Mononuclear cell (primary cell): Measurements from ENCODE around the gene FBXL17. TPM values are rescaled to one million over a fixed set of nuclear protein-coding genes. Genes with fewer than 3 reads are reported as not detected.
"Not testable (repeated sequence)": the region's sequence is repeated elsewhere in the genome, so short reads cannot be mapped to it uniquely, and the experiment has no call there.

Experiments used
- H3K27me3 ChIP-seq: 2 replicates; pipeline ENCODE4 v1.6.0; 2011; ENCODE audit warnings: low read length, control low read depth; ENCODE audit not compliant: insufficient read depth
- H3K4me1 ChIP-seq: 2 replicates; pipeline ENCODE4 v1.5.1; 2011; ENCODE audit warnings: mild to moderate bottlenecking, low read length, control low read depth; ENCODE audit not compliant: insufficient read depth
- H3K4me3 ChIP-seq: 2 replicates; pipeline ENCODE4 v1.5.1; 2011; ENCODE audit warnings: mild to moderate bottlenecking, low read length, moderate library complexity
- H3K9me3 ChIP-seq: 2 replicates; pipeline ENCODE4 v1.5.1; 2011; ENCODE audit warnings: low read depth, mild to moderate bottlenecking, control low read depth, low read length
- total RNA-seq: library from RNA; depleted of rRNA; stranded (reverse); fragments of >200 nt; gene quantifications from one replicate; pipeline ENCODE4 v1.2.3, GENCODE V29; 2012

Gene FBXL17
- total RNA-seq, 1 donor: 19.3 TPM

GRCh38 chr5:108212775-108213346 is 169.0 kb downstream of the FBXL17 start:
- Histone ChIP-seq H3K9me3 (no peaks in the 10 kb centered on the region), H3K27me3 (no peaks in the 10 kb centered on the region), H3K4me1 (no peaks in the 10 kb centered on the region), H3K4me3 (no peak overlapping the region)

DNA sequence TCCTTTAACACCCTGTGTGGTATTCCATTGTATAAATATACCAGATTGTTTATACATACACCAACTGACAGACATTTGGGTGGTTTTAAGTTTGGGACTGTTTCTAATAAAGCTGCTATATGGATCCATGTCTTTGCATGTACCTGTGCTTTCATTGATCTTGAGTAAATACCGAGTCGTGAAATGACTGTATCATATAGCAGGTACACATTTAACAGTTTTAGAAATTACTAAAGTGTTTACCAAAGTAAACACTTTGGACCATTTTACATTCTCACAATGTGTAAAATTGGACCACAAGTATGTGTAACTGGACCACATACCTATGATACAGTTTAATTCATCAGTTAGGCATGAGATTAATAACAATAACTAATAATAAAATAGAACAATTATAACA is 175.2 kb downstream of the FBXL17 start:
- Histone ChIP-seq H3K27me3 (no peaks in the 10 kb centered on the region), H3K4me1 (no peaks in the 10 kb centered on the region), H3K4me3 (no peak overlapping the region), H3K9me3 (no peaks in the 10 kb centered on the region)

DNA sequence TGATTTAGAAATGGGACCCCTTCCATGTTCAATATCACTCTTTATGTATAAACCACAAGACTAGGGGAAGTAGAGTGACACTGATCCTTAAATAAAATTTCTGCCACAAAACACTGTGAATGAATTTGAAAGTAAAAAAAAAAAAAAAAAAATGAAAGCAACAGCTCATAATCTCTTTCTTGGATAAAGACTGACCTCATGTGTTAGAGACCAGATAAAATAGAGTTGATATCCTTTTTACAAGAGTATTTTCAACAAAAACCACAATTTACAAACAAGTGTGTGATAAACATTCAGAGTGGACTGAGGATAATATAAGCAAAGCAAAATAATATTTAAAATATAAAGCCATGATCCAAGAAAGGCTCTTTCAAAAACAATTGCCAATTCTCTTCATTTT is 180.2 kb downstream of the FBXL17 start:
- no peaks in the 10 kb centered on the region for H3K4me1 ChIP-seq
- no peak overlapping the region for H3K4me3 ChIP-seq
- no peaks in the 10 kb centered on the region for H3K9me3 ChIP-seq
- no peaks in the 10 kb centered on the region for H3K27me3 ChIP-seq

DNA sequence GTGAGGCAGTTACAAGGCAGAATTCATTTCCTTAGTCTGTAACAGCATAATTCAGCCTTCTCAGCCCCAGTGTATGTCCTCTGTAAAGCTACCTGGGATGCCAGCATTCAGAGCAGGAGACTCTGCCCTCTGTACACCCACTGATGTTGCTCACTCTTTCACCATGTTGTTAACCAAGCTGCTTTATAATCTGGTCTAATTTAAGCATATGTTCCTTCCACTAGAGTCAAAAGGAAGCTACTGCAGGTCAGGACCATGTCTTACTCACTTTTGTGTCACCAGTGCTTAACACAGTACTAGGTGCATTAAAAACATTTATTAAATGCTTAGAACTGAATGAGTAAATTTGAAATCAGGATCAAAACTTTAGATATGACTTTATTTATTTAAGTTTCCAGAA is 185.6 kb downstream of the FBXL17 start:
- no peak overlapping the region for H3K4me3 ChIP-seq
- H3K4me1 ChIP-seq: no peaks in the 10 kb centered on the region
- no peaks in the 10 kb centered on the region for H3K27me3 ChIP-seq
- no peaks in the 10 kb centered on the region for H3K9me3 ChIP-seq

- H3K4me3 ChIP-seq: no peak overlapping the region
- H3K9me3 ChIP-seq: no peaks in the 10 kb centered on the region
- no peaks in the 10 kb centered on the region for H3K27me3 ChIP-seq
- no peaks in the 10 kb centered on the region for H3K4me1 ChIP-seq
These were observed 188.7 kb downstream of the FBXL17 start for GRCh38 chr5:108193021-108193795.

- Histone ChIP-seq H3K27me3 (no peaks in the 10 kb centered on the region), H3K4me3 (no peak overlapping the region), H3K9me3 (no peaks in the 10 kb centered on the region), H3K4me1 (no peaks in the 10 kb centered on the region)
These were observed 197.0 kb downstream of the FBXL17 start for GRCh38 chr5:108184940-108185339.

- Histone ChIP-seq H3K4me3 (no peak overlapping the region), H3K27me3 (no peaks in the 10 kb centered on the region), H3K9me3 (no peaks in the 10 kb centered on the region), H3K4me1 (no peaks in the 10 kb centered on the region)
These were observed 199.9 kb downstream of the FBXL17 start for GRCh38 chr5:108181975-108182374.

GRCh38 chr5:108174286-108174685 is 207.6 kb downstream of the FBXL17 start:
- Histone ChIP-seq H3K27me3 (no peaks in the 10 kb centered on the region), H3K4me3 (no peak overlapping the region), H3K4me1 (no peaks in the 10 kb centered on the region), H3K9me3 (no peaks in the 10 kb centered on the region)

GRCh38 chr5:108171759-108172158 is 210.1 kb downstream of the FBXL17 start:
- Histone ChIP-seq H3K9me3 (no peaks in the 10 kb centered on the region), H3K4me1 (no peaks in the 10 kb centered on the region), H3K4me3 (no peak overlapping the region), H3K27me3 (no peaks in the 10 kb centered on the region)

DNA sequence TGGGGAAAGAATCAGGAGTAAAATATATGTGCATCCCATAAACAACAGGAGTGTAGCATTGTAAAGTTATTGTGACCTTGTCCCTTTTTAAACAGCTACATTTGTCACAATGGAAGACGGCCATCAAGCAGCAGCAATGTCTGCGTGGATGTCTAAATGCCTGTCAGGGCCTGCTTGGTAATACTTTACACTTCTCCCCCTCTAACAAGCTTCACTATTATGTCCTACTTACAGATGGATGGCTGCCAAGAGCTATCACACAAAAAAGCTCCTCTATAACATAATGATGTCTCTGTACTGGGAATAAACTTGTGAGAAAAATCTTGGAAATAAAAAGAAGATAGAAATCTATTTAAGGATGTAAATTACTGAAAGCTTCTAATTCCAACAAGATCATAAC is 213.0 kb downstream of the FBXL17 start:
- no peaks in the 10 kb centered on the region for H3K27me3 ChIP-seq
- H3K4me1 ChIP-seq: no peaks in the 10 kb centered on the region
- no peaks in the 10 kb centered on the region for H3K9me3 ChIP-seq
- H3K4me3 ChIP-seq: no peak overlapping the region

DNA sequence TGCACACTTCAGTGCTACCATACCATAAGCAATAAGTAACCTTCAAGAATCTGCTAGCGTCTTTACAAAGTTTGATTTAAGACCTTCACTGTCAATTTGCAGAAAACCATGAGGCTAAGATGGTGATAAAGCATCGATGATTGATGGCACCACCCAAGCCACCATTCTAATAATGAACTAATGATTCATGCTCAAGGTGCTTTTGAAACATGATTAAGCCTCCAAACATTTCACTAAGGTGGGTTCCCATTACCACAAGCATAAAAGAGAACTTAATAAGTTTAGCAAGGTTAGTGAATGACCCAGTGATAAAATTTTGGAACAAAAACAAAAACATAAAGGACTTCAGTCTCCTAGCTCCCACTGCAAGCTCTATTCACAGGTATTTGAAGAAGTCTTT is 214.7 kb downstream of the FBXL17 start:
- no peaks in the 10 kb centered on the region for H3K9me3 ChIP-seq
- H3K27me3 ChIP-seq: no peaks in the 10 kb centered on the region
- H3K4me1 ChIP-seq: no peaks in the 10 kb centered on the region
- no peak overlapping the region for H3K4me3 ChIP-seq

- H3K9me3 ChIP-seq: no peaks in the 10 kb centered on the region
- H3K4me1 ChIP-seq: no peaks in the 10 kb centered on the region
- H3K27me3 ChIP-seq: no peaks in the 10 kb centered on the region
These were observed 217.3 kb downstream of the FBXL17 start for GRCh38 chr5:108164574-108164973.

GRCh38 chr5:108152854-108153253 is 229.0 kb downstream of the FBXL17 start:
- H3K9me3 ChIP-seq, H3K4me1 ChIP-seq, H3K27me3 ChIP-seq, H3K4me3 ChIP-seq: not testable (repeated sequence)

More at GRCh38 chr5:108164574-108164973, 217.3 kb downstream of the FBXL17 start:
- no peak overlapping the region for H3K4me3 ChIP-seq

GRCh38 chr5:108149369-108149768 is 232.5 kb downstream of the FBXL17 start:
- no peaks in the 10 kb centered on the region for H3K4me1 ChIP-seq

GRCh38 chr5:108148715-108149139 is 233.2 kb downstream of the FBXL17 start:
- H3K27me3 ChIP-seq: no peaks in the 10 kb centered on the region
- H3K4me1 ChIP-seq: no peaks in the 10 kb centered on the region
- H3K9me3 ChIP-seq: no peaks in the 10 kb centered on the region
- no peak overlapping the region for H3K4me3 ChIP-seq

More at GRCh38 chr5:108149369-108149768, 232.5 kb downstream of the FBXL17 start:
- Histone ChIP-seq H3K9me3 (no peaks in the 10 kb centered on the region), H3K27me3 (no peaks in the 10 kb centered on the region), H3K4me3 (no peak overlapping the region)

DNA sequence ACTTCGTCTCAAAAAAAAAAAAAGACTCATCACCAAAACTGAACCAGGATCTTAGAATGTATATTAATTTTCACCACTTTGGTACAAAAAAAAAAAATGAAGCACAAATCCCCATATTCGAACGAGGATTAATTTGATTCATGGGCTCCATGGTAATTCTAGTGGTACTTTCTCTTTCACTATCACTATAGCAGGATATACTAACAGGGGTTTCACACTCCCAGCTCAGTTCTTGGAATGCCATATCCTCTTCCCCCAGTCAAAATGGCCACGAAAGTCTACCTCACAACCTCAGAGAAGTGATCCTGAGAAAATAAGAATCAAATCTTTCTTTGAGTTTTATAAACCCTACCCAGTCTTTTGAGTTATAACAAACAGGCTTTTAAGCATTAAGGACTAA is 235.7 kb downstream of the FBXL17 start:
- Histone ChIP-seq H3K9me3 (no peaks in the 10 kb centered on the region), H3K27me3 (no peaks in the 10 kb centered on the region), H3K4me1 (no peaks in the 10 kb centered on the region), H3K4me3 (no peak overlapping the region)
